ENCODE results near the gene COL4A3.

- no peak for TF ChIP-seq CTCF (IDR thresholded peaks at IDR 0.05)
- no peak for TF ChIP-seq POLR2A (IDR thresholded peaks at IDR 0.05)
These were observed 42.0 kb downstream of the COL4A3 start for GRCh38 chr2:227206406-227206805.
